Caco-2 (cell line): ENCODE measurements around the gene HP1BP3. TPM values are rescaled to one million over a fixed set of nuclear protein-coding genes. Genes with fewer than 3 reads are reported as not detected.
A peak's percentile ranks its signal among the peaks of the same experiment; 100 is the strongest.

Experiments used
- BruUV-seq: library from RNA; stranded (reverse); fragments of 400-500 nt; replicated peaks from 2 replicates; lab custom pipeline; 2021; lab: Mats Ljungman, UMichigan
- CTCF ChIA-PET: fragments of 300-600 bp; sonication (Branson Sonifier 250); formaldehyde crosslinking; loops from one replicate; lab custom pipeline; 2022; ENCODE audit warnings: antibody characterized with exemption; lab: Charles Lee
- POLR2A ChIA-PET: fragments of 300-600 bp; sonication (Branson Sonifier 250); formaldehyde crosslinking; loops from one replicate; lab custom pipeline; 2022; ENCODE audit warnings: antibody characterized with exemption; lab: Charles Lee
- DNase-seq, 2 experiments: peaks; one replicate each; pipeline versions ENCODE4 v3.0.0 to v3.0.0-alpha.2; 2020 to 2022
- H3K27me3 ChIP-seq: replicated peaks from 2 replicates; pipeline ENCODE4 v1.6.0; 2011; ENCODE audit warnings: low read length; ENCODE audit not compliant: control insufficient read depth, insufficient read depth
- H3K36me3 ChIP-seq: 2 replicates; pipeline ENCODE4 v1.5.1; 2011; ENCODE audit warnings: low read length; ENCODE audit not compliant: control insufficient read depth, insufficient read depth
- H3K4me1 ChIP-seq: fragments of 250-450 bp; sonication (Bioruptor Pico); 2 replicates; pipeline ENCODE4 v1.5.1; 2020; ENCODE audit warnings: mild to moderate bottlenecking
- H3K4me3 ChIP-seq: 2 replicates; pipeline ENCODE4 v1.5.1; 2011; ENCODE audit warnings: low read depth, mild to moderate bottlenecking, control low read depth, low read length
- H3K9me3 ChIP-seq: fragments of 250-450 bp; sonication (Bioruptor Pico); 2 replicates; pipeline ENCODE4 v1.5.1; 2020; ENCODE audit warnings: mild to moderate bottlenecking, moderate library complexity
- H3K27ac Mint-ChIP-seq: one replicate; pipeline ENCODE4 v1.8.0; 2022; ENCODE audit warnings: mixed read lengths; ENCODE audit not compliant: unreplicated experiment
- H3K27me3 Mint-ChIP-seq: one replicate; pipeline ENCODE4 v1.8.0; 2022; ENCODE audit warnings: mixed read lengths; ENCODE audit not compliant: insufficient read depth, unreplicated experiment
- H3K36me3 Mint-ChIP-seq: one replicate; pipeline ENCODE4 v1.8.0; 2022; ENCODE audit warnings: mild to moderate bottlenecking, mixed read lengths; ENCODE audit not compliant: insufficient read depth, unreplicated experiment
- H3K4me1 Mint-ChIP-seq: one replicate; pipeline ENCODE4 v1.8.0; 2022; ENCODE audit warnings: low read depth, mixed read lengths; ENCODE audit not compliant: unreplicated experiment
- H3K4me3 Mint-ChIP-seq: one replicate; pipeline ENCODE4 v1.8.0; 2022; ENCODE audit warnings: mild to moderate bottlenecking, moderate library complexity, mixed read lengths; ENCODE audit not compliant: unreplicated experiment
- H3K9me3 Mint-ChIP-seq: one replicate; pipeline ENCODE4 v1.8.0; 2022; ENCODE audit warnings: mixed read lengths; ENCODE audit not compliant: unreplicated experiment
- intact Hi-C: fragments of 100-400 bp; cut with micrococcal nuclease; formaldehyde crosslinking; loops from one replicate; pipeline ENCODE4 v1.10.0; 2022; ENCODE audit not compliant: unreplicated experiment
- total RNA-seq: library from RNA; stranded (reverse); gene quantifications from 2 replicates; pipeline ENCODE4 v1.2.3, GENCODE V29; 2022
- TF ChIP-seq, protein P1 (sequence below), 2 experiments: fragments of 200-600 bp in 1 of 2; IDR thresholded peaks; 1 replicate in 1 of 2; 2 replicates in 1 of 2; pipeline versions ENCODE4 v1.5.1 to v1.8.0; 2011 to 2022; ENCODE audit warnings: antibody characterized with exemption in 1 of 2, control low read depth in 1 of 2, inconsistent platforms in 1 of 2, low read depth in 1 of 2, low read length in 1 of 2, mild to moderate bottlenecking in 1 of 2, moderate library complexity in 1 of 2; ENCODE audit not compliant: insufficient read depth in 1 of 2, severe bottlenecking in 1 of 2, unreplicated experiment in 1 of 2

Gene HP1BP3
- total RNA-seq, 1 experiment from 2014 or later = 240 TPM

DNA sequence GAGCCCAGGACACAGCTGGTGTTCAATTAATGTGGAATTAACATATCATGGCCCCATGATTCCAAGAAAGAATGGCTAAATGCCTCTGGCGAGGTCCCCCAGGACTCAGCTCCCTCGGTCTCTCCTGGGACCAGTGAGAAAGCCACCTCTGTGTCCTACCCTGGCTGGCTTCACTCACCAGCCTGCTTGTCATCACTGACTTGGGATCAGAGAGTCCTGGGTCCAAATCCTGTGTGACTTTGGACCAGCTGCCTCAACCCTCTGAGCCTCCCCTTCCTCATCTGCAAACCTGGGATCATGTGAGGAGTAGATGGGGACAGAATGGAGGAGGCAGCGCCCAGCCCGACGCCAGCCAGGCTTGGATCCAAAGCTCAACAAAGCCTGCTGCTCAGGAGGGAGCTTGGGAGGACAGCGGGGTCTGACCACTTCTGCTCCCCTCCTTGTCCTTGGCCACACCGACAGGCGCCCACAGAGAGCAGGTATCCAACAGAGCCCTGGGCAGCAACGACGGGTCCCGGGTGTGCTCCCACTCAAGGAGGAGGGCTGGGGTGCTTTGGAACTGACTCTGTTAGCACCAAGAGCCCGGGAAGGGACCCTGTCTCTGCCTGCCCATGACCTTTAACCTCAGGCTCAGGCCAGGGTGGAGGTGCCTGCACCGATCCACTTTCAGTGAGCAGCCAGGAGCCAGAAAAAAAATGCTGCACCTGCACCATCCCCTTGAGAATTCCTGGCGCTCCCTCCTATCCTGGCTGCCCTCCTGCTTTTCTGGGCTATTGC, 57.8 kb downstream of the HP1BP3 start:
- Mint-ChIP-seq H3K9me3 (no peaks in the 10 kb centered on the region), H3K27me3 (no peaks in the 10 kb centered on the region), H3K27ac (peak overlapping the region; percentile 5), H3K36me3 (peaks cover 24% of the 10 kb centered on the region), H3K4me1 (peaks cover 13% of the 10 kb centered on the region), H3K4me3 (no peak overlapping the region)
- CTCF ChIA-PET = no interaction called here
- Histone ChIP-seq H3K9me3 (no peaks in the 10 kb centered on the region), H3K4me1 (peaks cover 6% of the 10 kb centered on the region; the same call in 1 of the 2 replicates), H3K36me3 (no peaks in the 10 kb centered on the region), H3K27me3 (no peaks in the 10 kb centered on the region), H3K4me3 (no peak overlapping the region)
- intact Hi-C loops = no loop called here
- DNase-seq = no peak
- POLR2A ChIA-PET = no interaction called here
- TF ChIP-seq, protein P1, sequence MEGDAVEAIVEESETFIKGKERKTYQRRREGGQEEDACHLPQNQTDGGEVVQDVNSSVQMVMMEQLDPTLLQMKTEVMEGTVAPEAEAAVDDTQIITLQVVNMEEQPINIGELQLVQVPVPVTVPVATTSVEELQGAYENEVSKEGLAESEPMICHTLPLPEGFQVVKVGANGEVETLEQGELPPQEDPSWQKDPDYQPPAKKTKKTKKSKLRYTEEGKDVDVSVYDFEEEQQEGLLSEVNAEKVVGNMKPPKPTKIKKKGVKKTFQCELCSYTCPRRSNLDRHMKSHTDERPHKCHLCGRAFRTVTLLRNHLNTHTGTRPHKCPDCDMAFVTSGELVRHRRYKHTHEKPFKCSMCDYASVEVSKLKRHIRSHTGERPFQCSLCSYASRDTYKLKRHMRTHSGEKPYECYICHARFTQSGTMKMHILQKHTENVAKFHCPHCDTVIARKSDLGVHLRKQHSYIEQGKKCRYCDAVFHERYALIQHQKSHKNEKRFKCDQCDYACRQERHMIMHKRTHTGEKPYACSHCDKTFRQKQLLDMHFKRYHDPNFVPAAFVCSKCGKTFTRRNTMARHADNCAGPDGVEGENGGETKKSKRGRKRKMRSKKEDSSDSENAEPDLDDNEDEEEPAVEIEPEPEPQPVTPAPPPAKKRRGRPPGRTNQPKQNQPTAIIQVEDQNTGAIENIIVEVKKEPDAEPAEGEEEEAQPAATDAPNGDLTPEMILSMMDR (IDR thresholded peaks at IDR 0.05; ENCODE audit: insufficient read depth in 1 of 2, low read depth in 1 of 2, low read length in 1 of 2, severe bottlenecking in 1 of 2, unreplicated experiment in 1 of 2) = no peak
- no TSS peak for BruUV-seq

DNA sequence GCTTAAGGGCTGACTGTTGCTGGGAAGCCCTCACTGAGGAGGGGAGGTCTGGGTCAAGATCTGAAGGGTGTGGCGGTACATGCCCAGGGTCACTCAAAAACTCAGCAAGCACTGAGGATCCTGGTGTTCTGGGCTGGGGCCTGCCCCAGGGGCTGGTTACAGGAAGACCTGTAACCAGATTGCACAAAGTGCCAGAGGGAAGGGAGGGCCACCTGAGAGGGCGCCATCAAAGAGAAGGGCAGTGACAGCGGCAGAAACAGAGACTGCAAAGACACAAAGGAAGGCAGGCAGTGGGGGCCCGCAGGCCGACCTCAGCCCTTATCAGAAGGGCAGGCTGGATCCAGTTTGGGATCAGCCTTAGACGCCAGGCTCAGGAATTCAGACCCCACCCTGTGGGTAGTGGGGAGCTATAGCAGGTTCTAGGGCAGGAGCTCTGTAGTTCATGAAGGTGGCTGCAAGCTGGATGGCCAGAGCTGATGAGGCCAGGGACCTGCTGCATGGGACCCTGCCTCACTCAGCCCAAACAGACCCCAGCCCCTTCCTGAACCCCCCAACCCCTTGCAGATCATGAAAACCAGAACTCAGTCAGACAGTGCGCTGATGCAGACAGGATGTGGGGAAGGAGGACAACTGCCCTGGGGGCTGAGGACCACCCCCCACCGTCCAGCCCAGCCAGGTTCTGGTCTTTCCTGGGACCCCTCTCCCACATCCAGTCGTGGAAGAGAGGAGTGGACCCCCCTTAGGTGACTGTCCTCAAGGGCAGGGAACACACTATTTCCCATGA, 58.5 kb downstream of the HP1BP3 start:
- no peaks in the 10 kb centered on the region for H3K27me3 ChIP-seq
- ChIA-PET CTCF (no interaction called here), POLR2A (no interaction called here)
- peaks cover 24% of the 10 kb centered on the region for H3K36me3 Mint-ChIP-seq
- intact Hi-C loops = no loop called here
- TF ChIP-seq, protein P1 (IDR thresholded peaks at IDR 0.05; ENCODE audit: insufficient read depth in 1 of 2, low read depth in 1 of 2, low read length in 1 of 2, severe bottlenecking in 1 of 2, unreplicated experiment in 1 of 2) = no peak
- peak in 1 of 2 experiments; percentile 60 for DNase-seq
- H3K4me3 Mint-ChIP-seq = no peak overlapping the region
- H3K9me3 Mint-ChIP-seq = no peaks in the 10 kb centered on the region
- H3K36me3 ChIP-seq = no peaks in the 10 kb centered on the region
- H3K27ac Mint-ChIP-seq = peak overlapping the region; percentile 5
- H3K4me3 ChIP-seq = no peak overlapping the region
- 0 out of 2 replicates have a peak, but pooled peaks cover 3% of the 10 kb centered on the region for H3K4me1 ChIP-seq
- no peaks in the 10 kb centered on the region for H3K27me3 Mint-ChIP-seq
- BruUV-seq = no TSS peak
- H3K4me1 Mint-ChIP-seq = peaks cover 13% of the 10 kb centered on the region
- no peaks in the 10 kb centered on the region for H3K9me3 ChIP-seq

DNA sequence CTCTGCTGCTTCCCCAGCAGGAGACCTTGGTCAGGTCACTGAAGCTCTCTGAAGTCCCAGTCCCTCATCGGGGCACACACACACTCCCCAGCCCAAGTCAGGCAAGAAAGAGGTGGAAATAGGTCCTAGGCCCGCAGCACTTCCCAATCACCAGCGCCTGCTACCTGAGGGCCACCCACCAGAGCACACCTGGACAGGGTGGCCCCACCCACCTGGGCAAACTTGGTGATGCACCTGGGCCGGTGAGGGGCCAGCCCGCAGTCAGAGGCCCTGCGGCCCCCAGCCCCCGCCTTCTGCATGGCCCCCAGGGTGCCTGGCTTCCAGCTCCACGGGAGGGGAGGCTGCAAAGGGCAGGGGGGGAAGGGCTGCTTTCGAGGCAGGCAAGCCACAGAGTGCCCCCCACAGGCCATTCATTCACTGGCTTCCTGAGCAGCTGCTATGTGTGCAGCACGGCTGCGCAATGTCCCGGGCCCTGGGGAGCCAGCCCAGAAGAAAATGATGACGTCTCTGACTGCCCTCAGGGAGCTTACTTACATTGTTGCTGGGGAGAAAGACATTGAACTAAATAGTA, 59.3 kb downstream of the HP1BP3 start:
- intact Hi-C loops = no loop called here
- Mint-ChIP-seq H3K36me3 (peaks cover 17% of the 10 kb centered on the region), H3K9me3 (no peaks in the 10 kb centered on the region), H3K4me3 (no peak overlapping the region), H3K4me1 (peaks cover 13% of the 10 kb centered on the region), H3K27ac (no peak overlapping the region), H3K27me3 (no peaks in the 10 kb centered on the region)
- BruUV-seq = no TSS peak
- Histone ChIP-seq H3K9me3 (no peaks in the 10 kb centered on the region), H3K27me3 (no peaks in the 10 kb centered on the region), H3K4me1 (no peaks in the 10 kb centered on the region), H3K4me3 (no peak overlapping the region), H3K36me3 (no peaks in the 10 kb centered on the region)
- TF ChIP-seq, protein P1 (IDR thresholded peaks at IDR 0.05; ENCODE audit: insufficient read depth in 1 of 2, low read depth in 1 of 2, low read length in 1 of 2, severe bottlenecking in 1 of 2, unreplicated experiment in 1 of 2) = no peak
- ChIA-PET POLR2A (no interaction called here), CTCF (interaction anchor here (0.6 to 1.1 kb wide), 4 partner anchors 31 to 78 kb away, joined by 3 to 4 read pairs (median 3); no protein-coding TSS in a partner anchor)
- no peak for DNase-seq
